HEK293 (cell line): ENCODE data around the gene CDR2L.

Experiments used
- GLI4 ChIP-seq: fragments of 450-650 bp; formaldehyde crosslinking; IDR thresholded peaks from 2 replicates; pipeline ENCODE4 v1.5.1; 2016; ENCODE audit warnings: missing biosample characterization, missing genetic modification characterization
- TCF7L2 ChIP-seq: IDR thresholded peaks from 2 replicates; pipeline ENCODE4 v1.6.1; 2011; ENCODE audit warnings: low read depth, mild to moderate bottlenecking, inconsistent platforms, low read length, moderate library complexity, borderline replicate concordance
- ZBTB21 ChIP-seq: fragments of 450-650 bp; formaldehyde crosslinking; IDR thresholded peaks from 2 replicates; pipeline ENCODE4 v1.5.1; 2017; ENCODE audit warnings: missing biosample characterization, missing genetic modification characterization
- ZNF10 ChIP-seq: fragments of 450-650 bp; formaldehyde crosslinking; IDR thresholded peaks from 2 replicates; pipeline ENCODE4 v1.5.1; 2017; ENCODE audit warnings: missing biosample characterization, missing genetic modification characterization
- ZNF121 ChIP-seq: fragments of 450-650 bp; formaldehyde crosslinking; IDR thresholded peaks from 2 replicates; pipeline ENCODE4 v1.5.1; 2016; ENCODE audit warnings: missing biosample characterization, missing genetic modification characterization
- ZNF133 ChIP-seq: fragments of 450-650 bp; formaldehyde crosslinking; IDR thresholded peaks from 2 replicates; pipeline ENCODE4 v1.5.1; 2016; ENCODE audit warnings: missing biosample characterization, missing genetic modification characterization
- ZNF24 ChIP-seq: fragments of 450-650 bp; formaldehyde crosslinking; IDR thresholded peaks from 2 replicates; pipeline ENCODE4 v1.5.1; 2016; ENCODE audit warnings: missing biosample characterization, missing genetic modification characterization
- ZNF501 ChIP-seq: fragments of 450-650 bp; formaldehyde crosslinking; IDR thresholded peaks from 2 replicates; pipeline ENCODE4 v1.5.1; 2016; ENCODE audit warnings: missing biosample characterization, missing genetic modification characterization
- ZNF670 ChIP-seq: fragments of 450-650 bp; formaldehyde crosslinking; IDR thresholded peaks from 2 replicates; pipeline ENCODE4 v1.5.1; 2016; ENCODE audit warnings: missing biosample characterization, missing genetic modification characterization, low read depth
- ZNF830 ChIP-seq: fragments of 450-650 bp; IDR thresholded peaks from 2 replicates; pipeline ENCODE4 v1.5.0; 2018; ENCODE audit warnings: missing biosample characterization, missing genetic modification characterization, low read depth, mild to moderate bottlenecking, moderate library complexity
- TF ChIP-seq, protein P1 (sequence below): fragments of 450-650 bp; formaldehyde crosslinking; IDR thresholded peaks from 2 replicates; pipeline ENCODE4 v1.5.1; 2016; ENCODE audit warnings: missing biosample characterization, missing genetic modification characterization
- TF ChIP-seq, protein P2 (sequence below): fragments of 450-650 bp; formaldehyde crosslinking; IDR thresholded peaks from 2 replicates; pipeline ENCODE4 v1.5.1; 2016; ENCODE audit warnings: missing biosample characterization, missing genetic modification characterization
- TF ChIP-seq, protein P3 (sequence below): fragments of 450-650 bp; formaldehyde crosslinking; IDR thresholded peaks from 2 replicates; pipeline ENCODE4 v1.5.1; 2016; ENCODE audit warnings: missing biosample characterization, missing genetic modification characterization

DNA sequence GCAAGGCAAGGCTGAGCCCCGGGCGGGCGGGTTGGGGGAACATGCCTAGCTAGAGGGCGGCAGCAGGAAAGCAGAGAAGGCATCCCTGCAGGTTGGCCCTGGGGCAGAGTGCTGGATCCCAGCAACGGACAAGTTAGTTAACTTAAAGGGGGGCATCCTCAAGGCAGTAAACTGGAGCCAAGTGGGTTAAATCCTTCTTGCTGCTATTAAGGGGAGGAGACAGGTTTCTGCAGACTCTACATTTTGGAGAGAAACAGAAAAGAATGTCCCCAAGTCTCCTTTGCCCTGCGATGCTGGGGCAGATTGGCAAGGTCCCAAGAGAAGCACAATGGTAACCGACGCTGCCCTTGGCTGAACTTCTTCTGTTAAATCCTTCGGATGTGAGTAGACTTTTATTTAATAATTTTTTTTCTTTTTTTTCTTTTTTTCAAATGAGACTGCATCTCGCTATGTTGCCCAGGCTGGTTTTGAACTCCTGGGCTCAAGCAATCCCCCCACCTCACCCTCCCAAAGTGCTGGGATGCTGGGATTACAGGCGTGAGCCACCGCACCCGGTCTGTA, 45.4 kb downstream of the CDR2L start:
- TF ChIP-seq ZNF501 (no peak), ZNF10 (no peak), ZNF121 (tag by site-specific recombination) (peak; percentile 96), ZNF670 (tag by site-specific recombination) (no peak), GLI4 (tag by site-specific recombination) (no peak), ZBTB21 (no peak), TCF7L2 (no peak), ZNF24 (tag by site-specific recombination) (no peak), ZNF830 (tag by site-specific recombination) (no peak), ZNF133 (tag by site-specific recombination) (no peak)
- TF ChIP-seq, protein P1, sequence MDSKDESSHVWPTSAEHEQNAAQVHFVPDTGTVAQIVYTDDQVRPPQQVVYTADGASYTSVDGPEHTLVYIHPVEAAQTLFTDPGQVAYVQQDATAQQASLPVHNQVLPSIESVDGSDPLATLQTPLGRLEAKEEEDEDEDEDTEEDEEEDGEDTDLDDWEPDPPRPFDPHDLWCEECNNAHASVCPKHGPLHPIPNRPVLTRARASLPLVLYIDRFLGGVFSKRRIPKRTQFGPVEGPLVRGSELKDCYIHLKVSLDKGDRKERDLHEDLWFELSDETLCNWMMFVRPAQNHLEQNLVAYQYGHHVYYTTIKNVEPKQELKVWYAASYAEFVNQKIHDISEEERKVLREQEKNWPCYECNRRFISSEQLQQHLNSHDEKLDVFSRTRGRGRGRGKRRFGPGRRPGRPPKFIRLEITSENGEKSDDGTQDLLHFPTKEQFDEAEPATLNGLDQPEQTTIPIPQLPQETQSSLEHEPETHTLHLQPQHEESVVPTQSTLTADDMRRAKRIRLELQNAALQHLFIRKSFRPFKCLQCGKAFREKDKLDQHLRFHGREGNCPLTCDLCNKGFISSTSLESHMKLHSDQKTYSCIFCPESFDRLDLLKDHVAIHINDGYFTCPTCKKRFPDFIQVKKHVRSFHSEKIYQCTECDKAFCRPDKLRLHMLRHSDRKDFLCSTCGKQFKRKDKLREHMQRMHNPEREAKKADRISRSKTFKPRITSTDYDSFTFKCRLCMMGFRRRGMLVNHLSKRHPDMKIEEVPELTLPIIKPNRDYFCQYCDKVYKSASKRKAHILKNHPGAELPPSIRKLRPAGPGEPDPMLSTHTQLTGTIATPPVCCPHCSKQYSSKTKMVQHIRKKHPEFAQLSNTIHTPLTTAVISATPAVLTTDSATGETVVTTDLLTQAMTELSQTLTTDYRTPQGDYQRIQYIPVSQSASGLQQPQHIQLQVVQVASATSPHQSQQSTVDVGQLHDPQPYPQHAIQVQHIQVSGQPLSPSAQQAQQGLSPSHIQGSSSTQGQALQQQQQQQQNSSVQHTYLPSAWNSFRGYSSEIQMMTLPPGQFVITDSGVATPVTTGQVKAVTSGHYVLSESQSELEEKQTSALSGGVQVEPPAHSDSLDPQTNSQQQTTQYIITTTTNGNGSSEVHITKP (tag by site-specific recombination), result peak; percentile 37
- TF ChIP-seq, protein P2, sequence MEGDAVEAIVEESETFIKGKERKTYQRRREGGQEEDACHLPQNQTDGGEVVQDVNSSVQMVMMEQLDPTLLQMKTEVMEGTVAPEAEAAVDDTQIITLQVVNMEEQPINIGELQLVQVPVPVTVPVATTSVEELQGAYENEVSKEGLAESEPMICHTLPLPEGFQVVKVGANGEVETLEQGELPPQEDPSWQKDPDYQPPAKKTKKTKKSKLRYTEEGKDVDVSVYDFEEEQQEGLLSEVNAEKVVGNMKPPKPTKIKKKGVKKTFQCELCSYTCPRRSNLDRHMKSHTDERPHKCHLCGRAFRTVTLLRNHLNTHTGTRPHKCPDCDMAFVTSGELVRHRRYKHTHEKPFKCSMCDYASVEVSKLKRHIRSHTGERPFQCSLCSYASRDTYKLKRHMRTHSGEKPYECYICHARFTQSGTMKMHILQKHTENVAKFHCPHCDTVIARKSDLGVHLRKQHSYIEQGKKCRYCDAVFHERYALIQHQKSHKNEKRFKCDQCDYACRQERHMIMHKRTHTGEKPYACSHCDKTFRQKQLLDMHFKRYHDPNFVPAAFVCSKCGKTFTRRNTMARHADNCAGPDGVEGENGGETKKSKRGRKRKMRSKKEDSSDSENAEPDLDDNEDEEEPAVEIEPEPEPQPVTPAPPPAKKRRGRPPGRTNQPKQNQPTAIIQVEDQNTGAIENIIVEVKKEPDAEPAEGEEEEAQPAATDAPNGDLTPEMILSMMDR (tag by site-specific recombination), result no peak
- TF ChIP-seq, protein P3, sequence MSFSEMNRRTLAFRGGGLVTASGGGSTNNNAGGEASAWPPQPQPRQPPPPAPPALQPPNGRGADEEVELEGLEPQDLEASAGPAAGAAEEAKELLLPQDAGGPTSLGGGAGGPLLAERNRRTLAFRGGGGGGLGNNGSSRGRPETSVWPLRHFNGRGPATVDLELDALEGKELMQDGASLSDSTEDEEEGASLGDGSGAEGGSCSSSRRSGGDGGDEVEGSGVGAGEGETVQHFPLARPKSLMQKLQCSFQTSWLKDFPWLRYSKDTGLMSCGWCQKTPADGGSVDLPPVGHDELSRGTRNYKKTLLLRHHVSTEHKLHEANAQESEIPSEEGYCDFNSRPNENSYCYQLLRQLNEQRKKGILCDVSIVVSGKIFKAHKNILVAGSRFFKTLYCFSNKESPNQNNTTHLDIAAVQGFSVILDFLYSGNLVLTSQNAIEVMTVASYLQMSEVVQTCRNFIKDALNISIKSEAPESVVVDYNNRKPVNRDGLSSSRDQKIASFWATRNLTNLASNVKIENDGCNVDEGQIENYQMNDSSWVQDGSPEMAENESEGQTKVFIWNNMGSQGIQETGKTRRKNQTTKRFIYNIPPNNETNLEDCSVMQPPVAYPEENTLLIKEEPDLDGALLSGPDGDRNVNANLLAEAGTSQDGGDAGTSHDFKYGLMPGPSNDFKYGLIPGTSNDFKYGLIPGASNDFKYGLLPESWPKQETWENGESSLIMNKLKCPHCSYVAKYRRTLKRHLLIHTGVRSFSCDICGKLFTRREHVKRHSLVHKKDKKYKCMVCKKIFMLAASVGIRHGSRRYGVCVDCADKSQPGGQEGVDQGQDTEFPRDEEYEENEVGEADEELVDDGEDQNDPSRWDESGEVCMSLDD, result 0 out of 2 replicates have a peak, but pooled peaks have one; percentile 10
